Smooth muscle cell (in vitro differentiated cells): ENCODE measurements around the gene WASF3. TPM values are rescaled to one million over a fixed set of nuclear protein-coding genes. Genes with fewer than 3 reads are reported as not detected.

Experiments
- DNase-seq: peaks from one replicate; lab custom pipeline; 2025; ENCODE audit not compliant: unreplicated experiment; lab: John Stamatoyannopoulos, UW
- H2AFZ ChIP-seq: fragments of 200-600 bp; sonication (generic); 2 replicates; pipeline ENCODE4 v1.6.0; 2016; ENCODE audit warnings: antibody characterized with exemption, low read depth, mild to moderate bottlenecking
- H3F3A ChIP-seq: fragments of 200-600 bp; sonication (generic); 2 replicates; pipeline ENCODE4 v1.6.0; 2017; ENCODE audit warnings: antibody characterized with exemption, low read depth
- H3K27ac ChIP-seq: fragments of 200-600 bp; sonication (generic); 2 replicates; pipeline ENCODE4 v1.5.1; 2016; ENCODE audit warnings: low read depth, mild to moderate bottlenecking
- H3K27me3 ChIP-seq: fragments of 200-600 bp; sonication (generic); 2 replicates; pipeline ENCODE4 v1.6.1; 2016; ENCODE audit warnings: low read depth, mild to moderate bottlenecking
- H3K36me3 ChIP-seq: fragments of 200-600 bp; sonication (generic); 2 replicates; pipeline ENCODE4 v1.5.1; 2016; ENCODE audit warnings: low read depth
- H3K4me1 ChIP-seq: fragments of 200-600 bp; sonication (generic); 2 replicates; pipeline ENCODE4 v1.5.1; 2016; ENCODE audit warnings: low read depth
- H3K4me2 ChIP-seq: fragments of 200-600 bp; sonication (generic); 2 replicates; pipeline ENCODE4 v1.6.0; 2016; ENCODE audit warnings: mild to moderate bottlenecking
- H3K4me3 ChIP-seq: fragments of 200-600 bp; sonication (generic); 2 replicates; pipeline ENCODE4 v1.5.1; 2016; ENCODE audit warnings: mild to moderate bottlenecking
- H3K79me2 ChIP-seq: fragments of 200-600 bp; sonication (generic); 2 replicates; pipeline ENCODE4 v1.6.0; 2016; ENCODE audit warnings: low read depth, mild to moderate bottlenecking
- H3K9ac ChIP-seq: fragments of 200-600 bp; sonication (generic); 2 replicates; pipeline ENCODE4 v1.6.0; 2016; ENCODE audit warnings: low read depth
- H3K9me3 ChIP-seq: fragments of 200-600 bp; sonication (generic); replicated peaks from 2 replicates; pipeline ENCODE4 v1.5.1; 2016; ENCODE audit warnings: low read depth
- H4K20me1 ChIP-seq: fragments of 200-600 bp; sonication (generic); 2 replicates; pipeline ENCODE4 v1.6.0; 2016; ENCODE audit warnings: low read depth
- CTCF ChIP-seq: fragments of 200-600 bp; sonication (generic); IDR thresholded peaks from 2 replicates; pipeline ENCODE4 v1.5.1; 2017; ENCODE audit warnings: borderline replicate concordance, mild to moderate bottlenecking, antibody characterized with exemption; ENCODE audit not compliant: insufficient read depth, poor library complexity, severe bottlenecking
- WGBS: methylation state at CpG from one replicate; pipeline ENCODE4 v1.1.7; 2016; ENCODE audit warnings: low lambda C conversion rate; 5-methylcytosine and 5-hydroxymethylcytosine counted together
- polyA plus RNA-seq: library from polyadenylated mRNA; unstranded; fragments of >200 nt; fragmentation: Nextera tagmentation; extraction: Ambion mirVana; gene quantifications from 2 replicates; pipeline ENCODE4 v1.2.1, GENCODE V29; 2016
- total RNA-seq: library from RNA; depleted of rRNA; stranded (reverse); fragments of >200 nt; gene quantifications from 2 replicates; pipeline ENCODE4 v1.2.3, GENCODE V29; 2014

Gene WASF3
- total and polyA plus RNA-seq, 2 experiments from 2014 or later = 4.0 to 5.8 TPM

DNA sequence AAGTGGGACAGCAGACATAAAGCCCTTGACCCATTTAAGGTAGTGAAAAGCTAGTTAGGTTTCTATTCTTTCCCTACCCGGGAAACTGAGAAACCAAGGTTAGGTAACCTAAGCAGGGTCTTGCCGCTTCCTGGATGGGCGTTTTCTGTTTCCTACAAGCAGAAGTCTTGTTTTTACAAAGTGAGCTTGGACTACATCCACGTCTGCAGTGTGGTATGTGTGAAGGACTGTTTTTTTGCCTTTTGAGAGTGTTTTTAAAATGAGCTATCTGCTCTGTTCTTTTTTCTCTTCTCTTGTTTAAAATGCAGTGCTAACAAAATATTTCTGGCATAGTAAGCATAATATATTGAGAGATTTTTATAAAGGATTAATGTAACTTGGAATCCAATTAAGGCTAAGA lies 153.7 kb downstream of the WASF3 start:
- Histone ChIP-seq H3K27me3 (peaks cover 21% of the 10 kb centered on the region), H3K9ac (no peak overlapping the region), H3K79me2 (no peaks in the 10 kb centered on the region), H3K9me3 (no peaks in the 10 kb centered on the region), H3K4me1 (no peaks in the 10 kb centered on the region), H3K4me3 (no peak overlapping the region), H2AFZ (no peak overlapping the region), H3K36me3 (no peaks in the 10 kb centered on the region), H4K20me1 (no peaks in the 10 kb centered on the region), H3K4me2 (no peak overlapping the region), H3K27ac (no peak overlapping the region), H3F3A (no peaks in the 10 kb centered on the region)
- no peak for TF ChIP-seq CTCF
- no peak for DNase-seq
- WGBS = 87% methylated on average over 4 of the region's 4 CpGs

DNA sequence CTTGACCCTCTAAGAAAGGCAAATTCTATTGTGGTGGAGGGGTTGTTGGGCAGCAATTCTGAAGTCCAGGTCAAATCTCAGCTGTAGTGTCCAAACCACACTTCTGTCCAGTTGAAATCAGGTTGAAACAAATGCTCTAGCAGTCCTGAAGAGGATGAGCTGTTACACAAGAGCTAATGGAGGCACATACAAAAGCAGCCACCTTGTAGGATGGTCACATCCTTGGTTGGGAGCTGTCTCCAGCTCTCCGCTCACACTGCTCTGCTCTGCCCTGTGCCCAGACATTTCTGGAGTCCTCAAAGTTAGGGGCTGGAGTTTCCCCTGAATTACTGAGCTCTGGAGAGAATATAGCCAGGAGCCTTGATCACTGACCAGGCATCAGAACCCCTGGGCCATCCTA lies 155.9 kb downstream of the WASF3 start:
- H3K79me2 ChIP-seq = no peaks in the 10 kb centered on the region
- TF ChIP-seq CTCF = no peak

DNA sequence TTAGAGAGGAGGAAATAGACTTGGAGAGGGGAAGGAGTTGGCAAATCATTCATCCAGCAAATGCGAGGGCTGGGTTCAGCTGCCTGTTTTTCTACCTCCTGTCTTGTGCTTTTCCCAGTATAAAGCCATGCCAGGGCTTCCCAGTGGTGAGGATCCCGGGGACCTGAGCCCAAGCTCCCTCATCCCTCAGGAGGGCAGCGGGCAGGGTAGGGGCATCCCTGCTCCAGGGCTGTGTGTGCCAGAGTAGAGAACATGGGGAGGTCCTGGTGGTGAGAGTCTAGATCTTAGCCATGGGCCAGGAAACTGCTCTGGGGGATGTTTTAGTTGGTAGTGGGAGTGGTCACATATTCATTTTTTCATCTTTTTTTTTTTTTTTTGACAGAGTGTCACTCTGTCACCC lies 159.5 kb downstream of the WASF3 start:
- Histone ChIP-seq H2AFZ (no peak overlapping the region), H3K27me3 (peaks cover 4% of the 10 kb centered on the region), H3F3A (no peaks in the 10 kb centered on the region), H3K27ac (no peak overlapping the region), H3K9me3 (no peaks in the 10 kb centered on the region), H4K20me1 (no peaks in the 10 kb centered on the region), H3K79me2 (no peaks in the 10 kb centered on the region), H3K36me3 (no peaks in the 10 kb centered on the region), H3K4me1 (no peaks in the 10 kb centered on the region), H3K4me2 (no peak overlapping the region), H3K4me3 (no peak overlapping the region), H3K9ac (no peak overlapping the region)
- no peak for TF ChIP-seq CTCF
- DNase-seq = no peak
- WGBS = 95% methylated on average over 3 of the region's 3 CpGs

More for the DNA sequence above, 155.9 kb downstream of the WASF3 start:
- Histone ChIP-seq H3K4me2 (no peak overlapping the region), H4K20me1 (no peaks in the 10 kb centered on the region), H3K9ac (no peak overlapping the region), H3K36me3 (no peaks in the 10 kb centered on the region), H3K4me3 (no peak overlapping the region), H3K27me3 (peaks cover 25% of the 10 kb centered on the region), H3K9me3 (no peaks in the 10 kb centered on the region), H3K27ac (no peak overlapping the region), H2AFZ (no peak overlapping the region), H3K4me1 (no peaks in the 10 kb centered on the region), H3F3A (no peaks in the 10 kb centered on the region)
- WGBS = 95% methylated on average over 1 of the region's 1 CpG
- DNase-seq = no peak

GRCh38 chr13:26718146-26718545 lies 160.7 kb downstream of the WASF3 start:
- Histone ChIP-seq H3K4me2 (no peak overlapping the region), H3K9ac (no peak overlapping the region), H3K79me2 (no peaks in the 10 kb centered on the region), H2AFZ (no peak overlapping the region), H3K9me3 (no peaks in the 10 kb centered on the region), H3K36me3 (no peaks in the 10 kb centered on the region), H4K20me1 (no peaks in the 10 kb centered on the region), H3K4me3 (no peak overlapping the region), H3F3A (no peaks in the 10 kb centered on the region), H3K4me1 (no peaks in the 10 kb centered on the region), H3K27ac (no peak overlapping the region), H3K27me3 (peaks cover 4% of the 10 kb centered on the region)
- DNase-seq = no peak
- TF ChIP-seq CTCF = no peak
- 80% methylated on average over 8 of the region's 8 CpGs for WGBS
